NCI-H1436 (cell line): ENCODE data around the gene DAG1.
"Not testable (repeated sequence)": the region's sequence is repeated elsewhere in the genome, so short reads cannot be mapped to it uniquely, and the experiment has no call there.

Experiments
- DNase-seq: peaks from one replicate; lab custom pipeline; 2025; lab: John Stamatoyannopoulos, UW

Gene DAG1

GRCh38 chr3:49470714-49471420 lies 800 bp downstream of the DAG1 start:
- no peak for DNase-seq

GRCh38 chr3:49471856-49472495 lies 1.9 kb downstream of the DAG1 start:
- DNase-seq: no peak

GRCh38 chr3:49476563-49476962 lies 6.5 kb downstream of the DAG1 start:
- DNase-seq: no peak

- no peak for DNase-seq
Measured at GRCh38 chr3:49482766-49483165, 12.7 kb downstream of the DAG1 start.

- no peak for DNase-seq
Measured at GRCh38 chr3:49484471-49484870, 14.4 kb downstream of the DAG1 start.

- DNase-seq: no peak
Measured at GRCh38 chr3:49489247-49489646, 19.2 kb downstream of the DAG1 start.

- DNase-seq: no peak
Measured at GRCh38 chr3:49492969-49493368, 22.9 kb downstream of the DAG1 start.

GRCh38 chr3:49493901-49494300 lies 23.8 kb downstream of the DAG1 start:
- no peak for DNase-seq

- DNase-seq: no peak
Measured at GRCh38 chr3:49495023-49495422, 25.0 kb downstream of the DAG1 start.

- not testable (repeated sequence) for DNase-seq
Measured at GRCh38 chr3:49496845-49497244, 26.8 kb downstream of the DAG1 start.

GRCh38 chr3:49497606-49498005 lies 27.5 kb downstream of the DAG1 start:
- DNase-seq: no peak

- no peak for DNase-seq
Measured at GRCh38 chr3:49498239-49498638, 28.2 kb downstream of the DAG1 start.

- no peak for DNase-seq
Measured at GRCh38 chr3:49498648-49499047, 28.6 kb downstream of the DAG1 start.

GRCh38 chr3:49500205-49500731 lies 30.2 kb downstream of the DAG1 start:
- no peak for DNase-seq

GRCh38 chr3:49500732-49501609 lies 30.9 kb downstream of the DAG1 start:
- DNase-seq: no peak

GRCh38 chr3:49501842-49502241 lies 31.8 kb downstream of the DAG1 start:
- DNase-seq: no peak

- DNase-seq: no peak
Measured at GRCh38 chr3:49506906-49507305, 36.8 kb downstream of the DAG1 start.

- DNase-seq: no peak
Measured at GRCh38 chr3:49509028-49509561, 39.0 kb downstream of the DAG1 start.

- no peak for DNase-seq
Measured at GRCh38 chr3:49511639-49512038, 41.6 kb downstream of the DAG1 start.

- DNase-seq: no peak
Measured at GRCh38 chr3:49512781-49513355, 42.8 kb downstream of the DAG1 start.

GRCh38 chr3:49513494-49514124 lies 43.5 kb downstream of the DAG1 start:
- no peak for DNase-seq
